Neural cell (in vitro differentiated cells): Measurements from ENCODE around the gene PHACTR2. TPM values are rescaled to one million over a fixed set of nuclear protein-coding genes. Genes with fewer than 3 reads are reported as not detected.

Source experiments
- H2AFZ ChIP-seq: fragments of 200-600, 300-800 bp; sonication (generic), shearing (Covaris generic); 2 replicates; pipeline ENCODE4 v1.6.0; 2014; ENCODE audit warnings: low read depth, mild to moderate bottlenecking, antibody characterized with exemption, low read length, moderate library complexity
- H3F3A ChIP-seq: fragments of 200-600 bp; shearing (Covaris generic); 2 replicates; pipeline ENCODE4 v1.6.1; 2016; ENCODE audit warnings: mild to moderate bottlenecking, moderate library complexity, mixed read lengths, antibody characterized with exemption, low read length; ENCODE audit not compliant: insufficient read depth, poor library complexity, severe bottlenecking
- H3K27ac ChIP-seq: fragments of 200-600, 300-800 bp; sonication (generic), shearing (Covaris generic); 2 replicates; pipeline ENCODE4 v1.5.1; 2014; ENCODE audit warnings: mild to moderate bottlenecking, low read length, moderate library complexity
- H3K27me3 ChIP-seq: fragments of 300-800, 200-600 bp; sonication (generic), shearing (Covaris generic); 2 replicates; pipeline ENCODE4 v1.6.0; 2014; ENCODE audit warnings: mild to moderate bottlenecking, low read depth, low read length, moderate library complexity; ENCODE audit not compliant: insufficient read depth
- H3K36me3 ChIP-seq: fragments of 300-800, 200-600 bp; sonication (generic), shearing (Covaris generic); 2 replicates; pipeline ENCODE4 v1.5.1; 2014; ENCODE audit warnings: mild to moderate bottlenecking, antibody characterized with exemption, low read length, moderate library complexity; ENCODE audit not compliant: insufficient read depth
- H3K4me2 ChIP-seq: fragments of 300-800, 200-600 bp; sonication (generic), shearing (Covaris generic); 2 replicates; pipeline ENCODE4 v1.6.0; 2014; ENCODE audit warnings: mild to moderate bottlenecking, low read length
- H3K4me3 ChIP-seq: fragments of 300-800, 200-600 bp; sonication (generic), shearing (Covaris generic); 2 replicates; pipeline ENCODE4 v1.5.1; 2014; ENCODE audit warnings: mild to moderate bottlenecking, low read length, moderate library complexity
- H3K79me2 ChIP-seq: fragments of 200-600 bp; shearing (Covaris generic); replicated peaks from 2 replicates; pipeline ENCODE4 v1.6.0; 2014; ENCODE audit warnings: mild to moderate bottlenecking, low read length, moderate library complexity; ENCODE audit not compliant: insufficient read depth
- H3K9ac ChIP-seq: fragments of 300-800, 200-600 bp; sonication (generic), shearing (Covaris generic); 2 replicates; pipeline ENCODE4 v1.6.1; 2016; ENCODE audit warnings: mild to moderate bottlenecking, low read length, mixed read lengths
- H3K9me2 ChIP-seq: fragments of 200-600 bp; shearing (Covaris generic); 2 replicates; pipeline ENCODE4 v1.6.1; 2016; ENCODE audit warnings: mild to moderate bottlenecking, low read length, mixed read lengths; ENCODE audit not compliant: insufficient read depth
- H3K9me3 ChIP-seq: fragments of 200-600, 300-800 bp; sonication (generic), shearing (Covaris generic); 2 replicates; pipeline ENCODE4 v1.6.1; 2016; ENCODE audit warnings: mild to moderate bottlenecking, mixed run types, low read length, moderate library complexity, mixed read lengths
- H4K20me1 ChIP-seq: fragments of 200-600 bp; shearing (Covaris generic); 2 replicates; pipeline ENCODE4 v1.6.1; 2016; ENCODE audit warnings: mild to moderate bottlenecking, mixed run types; ENCODE audit not compliant: insufficient read depth
- EP300 ChIP-seq: fragments of 450-650 bp; conservative IDR thresholded peaks from 2 replicates; pipeline ENCODE4 v1.6.1; 2014; ENCODE audit warnings: antibody characterized with exemption, mild to moderate bottlenecking, moderate library complexity; ENCODE audit not compliant: poor library complexity, severe bottlenecking
- EZH2 ChIP-seq: fragments of 200-600, 300-800 bp; shearing (Covaris generic), sonication (generic); IDR thresholded peaks from 2 replicates; pipeline ENCODE4 v1.6.1; 2014; ENCODE audit warnings: antibody characterized with exemption, low read length, borderline replicate concordance, mild to moderate bottlenecking; ENCODE audit not compliant: insufficient read depth, poor library complexity, severe bottlenecking
- MXI1 ChIP-seq: fragments of 450-650 bp; conservative IDR thresholded peaks from 2 replicates; pipeline ENCODE4 v1.6.1; 2014; ENCODE audit warnings: antibody characterized with exemption, mild to moderate bottlenecking; ENCODE audit not compliant: poor library complexity, severe bottlenecking
- POLR2AphosphoS5 ChIP-seq: IDR thresholded peaks from 2 replicates; pipeline ENCODE4 v1.6.1; 2012
- RAD21 ChIP-seq: fragments of 450-650 bp; conservative IDR thresholded peaks from 2 replicates; pipeline ENCODE4 v1.6.1; 2014; ENCODE audit warnings: antibody characterized with exemption, mild to moderate bottlenecking, moderate library complexity
- REST ChIP-seq: IDR thresholded peaks from 2 replicates; pipeline ENCODE4 v1.6.1; 2012; ENCODE audit warnings: borderline replicate concordance
- SMC3 ChIP-seq: fragments of 450-650 bp; conservative IDR thresholded peaks from 2 replicates; pipeline ENCODE4 v1.6.1; 2014; ENCODE audit warnings: antibody characterized with exemption, mild to moderate bottlenecking, moderate library complexity; ENCODE audit not compliant: poor library complexity
- TAF1 ChIP-seq: IDR thresholded peaks from 2 replicates; pipeline ENCODE4 v1.6.1; 2012; ENCODE audit warnings: low read depth
- polyA plus RNA-seq: library from polyadenylated mRNA; depleted of rRNA; stranded (reverse); fragments of >200 nt; gene quantifications from 2 replicates; pipeline ENCODE4 v1.2.3, GENCODE V29; 2014
- TF ChIP-seq, protein P1 (sequence below): fragments of 450-650 bp; IDR thresholded peaks from 2 replicates; pipeline ENCODE4 v1.5.1; 2014; ENCODE audit warnings: antibody characterized with exemption, mild to moderate bottlenecking, moderate library complexity; ENCODE audit not compliant: poor library complexity, severe bottlenecking

The PHACTR2 gene
- polyA plus RNA-seq, 1 donor from 2014 or later = 2.8 TPM

DNA sequence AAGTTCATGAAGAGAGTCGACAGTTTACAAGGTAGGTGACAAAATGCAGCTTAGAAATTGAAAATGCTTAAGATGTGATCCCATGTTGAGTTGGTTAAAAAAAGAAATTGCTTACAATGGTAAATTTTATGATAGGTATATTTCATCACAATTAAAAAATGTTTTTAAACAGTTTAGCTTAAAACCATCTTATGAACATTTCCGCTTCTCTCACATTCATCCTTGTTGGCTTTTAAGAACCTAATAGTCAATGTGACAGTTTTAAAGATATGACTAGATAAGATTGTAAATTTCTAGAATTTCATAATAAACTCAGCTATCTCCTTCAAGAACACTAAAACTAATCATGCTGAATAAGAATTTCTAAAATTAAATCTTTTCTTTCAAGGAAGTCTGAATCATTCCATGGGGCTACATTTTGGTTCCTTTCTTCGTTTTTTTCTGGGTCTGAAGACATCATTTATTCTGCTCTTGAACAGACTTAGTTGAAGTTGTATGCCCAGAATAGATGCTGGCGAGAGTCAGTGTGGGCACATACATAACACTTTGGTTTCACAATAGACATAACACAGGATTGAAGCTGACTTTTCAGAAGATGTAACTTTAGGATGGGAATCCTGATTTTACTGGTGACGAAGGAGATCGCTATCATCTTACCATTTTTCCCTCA, 129.5 kb downstream of the PHACTR2 start:
- Histone ChIP-seq H3K27ac (no peak overlapping the region), H3K9ac (no peak overlapping the region), H3K9me2 (no peaks in the 10 kb centered on the region), H3K36me3 (no peaks in the 10 kb centered on the region), H3K79me2 (no peaks in the 10 kb centered on the region), H3K4me3 (no peak overlapping the region), H3F3A (no peaks in the 10 kb centered on the region), H3K27me3 (no peaks in the 10 kb centered on the region), H4K20me1 (no peaks in the 10 kb centered on the region), H3K9me3 (no peaks in the 10 kb centered on the region), H2AFZ (no peak overlapping the region), H3K4me2 (no peak overlapping the region)
- TF ChIP-seq MXI1 (no peak), SMC3 (no peak), TAF1 (no peak), POLR2AphosphoS5 (no peak), EZH2 (no peak), REST (no peak), RAD21 (no peak), EP300 (no peak)
- TF ChIP-seq, protein P1, sequence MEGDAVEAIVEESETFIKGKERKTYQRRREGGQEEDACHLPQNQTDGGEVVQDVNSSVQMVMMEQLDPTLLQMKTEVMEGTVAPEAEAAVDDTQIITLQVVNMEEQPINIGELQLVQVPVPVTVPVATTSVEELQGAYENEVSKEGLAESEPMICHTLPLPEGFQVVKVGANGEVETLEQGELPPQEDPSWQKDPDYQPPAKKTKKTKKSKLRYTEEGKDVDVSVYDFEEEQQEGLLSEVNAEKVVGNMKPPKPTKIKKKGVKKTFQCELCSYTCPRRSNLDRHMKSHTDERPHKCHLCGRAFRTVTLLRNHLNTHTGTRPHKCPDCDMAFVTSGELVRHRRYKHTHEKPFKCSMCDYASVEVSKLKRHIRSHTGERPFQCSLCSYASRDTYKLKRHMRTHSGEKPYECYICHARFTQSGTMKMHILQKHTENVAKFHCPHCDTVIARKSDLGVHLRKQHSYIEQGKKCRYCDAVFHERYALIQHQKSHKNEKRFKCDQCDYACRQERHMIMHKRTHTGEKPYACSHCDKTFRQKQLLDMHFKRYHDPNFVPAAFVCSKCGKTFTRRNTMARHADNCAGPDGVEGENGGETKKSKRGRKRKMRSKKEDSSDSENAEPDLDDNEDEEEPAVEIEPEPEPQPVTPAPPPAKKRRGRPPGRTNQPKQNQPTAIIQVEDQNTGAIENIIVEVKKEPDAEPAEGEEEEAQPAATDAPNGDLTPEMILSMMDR = no peak

- Histone ChIP-seq H3K4me2 (no peak overlapping the region), H3K79me2 (no peaks in the 10 kb centered on the region), H3K27me3 (no peaks in the 10 kb centered on the region), H3K36me3 (no peaks in the 10 kb centered on the region), H3K9me3 (no peaks in the 10 kb centered on the region), H2AFZ (no peak overlapping the region), H3K4me3 (no peak overlapping the region), H3K9me2 (no peaks in the 10 kb centered on the region), H3K27ac (no peak overlapping the region), H3F3A (no peaks in the 10 kb centered on the region), H4K20me1 (no peaks in the 10 kb centered on the region), H3K9ac (no peak overlapping the region)
- TF ChIP-seq SMC3 = no peak
- TF ChIP-seq RAD21 = no peak
- TF ChIP-seq EP300 = no peak
- TF ChIP-seq REST = no peak
- TF ChIP-seq MXI1 = no peak
- no peak for TF ChIP-seq POLR2AphosphoS5
- TF ChIP-seq EZH2 = no peak
- TF ChIP-seq, protein P1 = no peak
- TF ChIP-seq TAF1 = no peak
Measured at GRCh38 chr6:143810745-143811144, 133.0 kb downstream of the PHACTR2 start.
